Measurements from ENCODE around the gene CAMKMT. TPM values are rescaled to one million over a fixed set of nuclear protein-coding genes. Genes with fewer than 3 reads are reported as not detected.

CAMKMT gene
- total and polyA plus RNA-seq, 2 donors (not counting 1 experiment from before 2014, with no cell fraction given): 6.2 to 23.3 TPM

GRCh38 chr2:44805401-44806235 lies 443.9 kb downstream of the CAMKMT start:
- DNase-seq: peak; percentile 19
- Mint-ChIP-seq H3K4me1 (peaks cover 25% of the 10 kb centered on the region), H3K27me3 (peaks cover 85% of the 10 kb centered on the region), H3K9me3 (ENCODE audit: insufficient read depth) (no peaks in the 10 kb centered on the region), H3K27ac (no peak overlapping the region), H3K4me3 (no peak overlapping the region)
- ChIA-PET POLR2A (no interaction called here), CTCF (interaction anchor here (1.5 kb wide), 1 partner anchor 35 kb away, joined by 3 read pairs; no protein-coding TSS in a partner anchor)
- peaks cover 28 to 42% of the 10 kb centered on the region in 2 donors for H3K4me1 ChIP-seq (ENCODE audit: control insufficient read depth in 2 of 2, insufficient read depth in 2 of 2, low read length in 2 of 2)
- H3K9me3 ChIP-seq (ENCODE audit: control extremely low read depth in 1 of 3, control insufficient read depth in 2 of 3, insufficient read depth in 1 of 3, low read length in 2 of 3): peaks cover 0 to 13% (median 0%) of the 10 kb centered on the region in 3 donors
- TF ChIP-seq EZH2 (IDR thresholded peaks at IDR 0.05; ENCODE audit: borderline replicate concordance, insufficient read depth, low read depth, low read length, poor library complexity, severe bottlenecking) (no peak), CTCF (IDR thresholded peaks at IDR 0.05) (no peak)
- H2AFZ ChIP-seq (ENCODE audit: insufficient read depth, low read depth, low read length, poor library complexity, severe bottlenecking): no peak overlapping the region
- H3K36me3 ChIP-seq (replicated peaks in 1 of 2; ENCODE audit: control extremely low read depth in 1 of 2, control insufficient read depth in 1 of 2, extremely low read depth in 1 of 2, insufficient read depth in 2 of 2, low read length in 1 of 2): no peaks in the 10 kb centered on the region
- WGBS (ENCODE audit: insufficient coverage): 2% methylated on average over 6 of the region's 16 CpGs
- H3K9ac ChIP-seq (ENCODE audit: low read length): no peak overlapping the region
- intact Hi-C loops (cut with micrococcal nuclease): no loop called here
- H3K4me2 ChIP-seq (replicated peaks; ENCODE audit: low read depth, low read length, poor library complexity, severe bottlenecking): no peak overlapping the region
- H3K4me3 ChIP-seq (ENCODE audit: control extremely low read depth in 1 of 5, extremely low read depth in 1 of 5, insufficient read depth in 1 of 5, low read depth in 2 of 5, low read length in 4 of 5): no peak overlapping the region
- H3K79me2 ChIP-seq (ENCODE audit: control insufficient read depth, insufficient read depth, low read length): no peaks in the 10 kb centered on the region
- ATAC-seq (ENCODE audit: low read depth): no peak
- no peaks in the 10 kb centered on the region for H4K20me1 ChIP-seq (ENCODE audit: control insufficient read depth, insufficient read depth, low read length, poor library complexity, severe bottlenecking)
- peaks cover 0 to 79% (median 69%) of the 10 kb centered on the region in 4 experiments for H3K27me3 ChIP-seq (replicated peaks in 1 of 4; ENCODE audit: control extremely low read depth in 1 of 4, control insufficient read depth in 3 of 4, insufficient read depth in 4 of 4, low read length in 3 of 4)
- H3K27ac ChIP-seq (ENCODE audit: low read length in 2 of 2): no peak overlapping the region

All from B cell (primary cell).